Islet precursor cell (in vitro differentiated cells): Measurements from ENCODE around the gene CIRBP.

Source experiments
- DNase-seq: peaks from one replicate; pipeline ENCODE4 v3.0.0-alpha.2; 2018

CIRBP gene

DNA sequence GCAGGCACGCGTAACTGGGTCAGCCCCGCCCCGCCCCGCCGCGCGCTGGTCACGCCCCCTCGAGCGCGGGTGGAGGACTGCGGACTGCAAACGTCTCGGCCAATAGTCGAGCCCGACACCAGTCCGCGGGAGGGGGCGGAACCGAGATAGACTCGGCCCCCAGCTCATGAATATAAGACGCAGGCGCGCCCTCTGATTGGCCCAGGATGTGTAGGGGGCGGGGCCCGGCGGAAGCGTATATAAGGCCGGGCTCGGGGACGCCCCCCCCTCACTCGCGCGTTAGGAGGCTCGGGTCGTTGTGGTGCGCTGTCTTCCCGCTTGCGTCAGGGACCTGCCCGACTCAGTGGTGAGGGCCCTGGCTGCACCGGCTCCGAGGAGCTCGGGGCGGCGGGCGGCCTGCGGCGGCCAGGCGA lies at the start of gene CIRBP:
Gene CIRBP, plus strand, starts transcription at position 268 of the 413 bp plus-strand sequence. CDS start 1,602 bp downstream, outside the sequence.
- DNase-seq = peak; percentile 99

DNA sequence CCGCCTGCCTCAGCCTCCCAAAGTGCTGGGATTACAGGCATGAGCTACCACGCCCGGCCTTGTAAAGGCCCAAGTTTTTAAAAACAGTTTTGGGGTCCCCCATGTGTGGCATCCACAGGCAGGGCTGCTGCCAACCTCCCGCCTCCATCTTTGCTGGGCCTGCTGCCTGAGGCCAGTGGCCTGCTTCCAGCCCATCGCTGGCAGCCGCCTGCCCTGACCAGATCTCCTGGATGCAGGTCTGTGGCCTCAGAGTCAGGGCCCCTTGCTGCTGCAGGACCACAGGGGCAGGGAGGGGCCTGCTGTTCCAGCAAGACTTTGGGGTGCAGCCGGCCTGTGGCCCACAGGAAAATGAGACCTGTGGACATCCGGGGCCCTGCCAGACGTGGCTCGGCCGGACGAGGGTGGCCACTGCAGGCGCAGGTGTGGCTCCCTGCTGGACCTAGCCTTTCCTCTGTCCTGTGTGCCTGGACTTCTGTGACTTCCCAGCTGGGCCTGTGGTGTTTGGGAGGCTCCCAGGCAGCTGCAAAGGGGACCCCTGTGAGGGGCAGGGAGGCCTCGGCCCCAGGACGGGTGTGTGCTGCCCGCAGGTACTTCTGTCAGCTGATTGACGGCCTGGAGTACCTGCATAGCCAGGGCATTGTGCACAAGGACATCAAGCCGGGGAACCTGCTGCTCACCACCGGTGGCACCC lies 49.2 kb upstream of the CIRBP start:
- no peak for DNase-seq

DNA sequence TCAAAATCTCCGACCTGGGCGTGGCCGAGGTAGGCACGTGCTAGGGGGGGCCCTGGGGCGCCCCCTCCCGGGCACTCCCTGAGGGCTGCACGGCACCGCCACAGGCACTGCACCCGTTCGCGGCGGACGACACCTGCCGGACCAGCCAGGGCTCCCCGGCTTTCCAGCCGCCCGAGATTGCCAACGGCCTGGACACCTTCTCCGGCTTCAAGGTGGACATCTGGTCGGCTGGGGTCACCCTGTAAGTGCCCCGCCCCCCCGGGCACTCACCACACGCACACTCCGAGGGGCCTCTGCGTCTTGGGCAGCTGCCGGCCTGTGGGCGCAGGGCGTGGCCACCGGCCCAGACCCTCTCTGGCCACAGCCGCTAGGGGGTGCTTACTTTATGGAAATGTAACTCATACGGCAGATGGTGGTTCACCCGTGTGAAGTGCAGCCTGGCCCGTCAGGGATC lies 48.6 kb upstream of the CIRBP start:
- DNase-seq = no peak

DNA sequence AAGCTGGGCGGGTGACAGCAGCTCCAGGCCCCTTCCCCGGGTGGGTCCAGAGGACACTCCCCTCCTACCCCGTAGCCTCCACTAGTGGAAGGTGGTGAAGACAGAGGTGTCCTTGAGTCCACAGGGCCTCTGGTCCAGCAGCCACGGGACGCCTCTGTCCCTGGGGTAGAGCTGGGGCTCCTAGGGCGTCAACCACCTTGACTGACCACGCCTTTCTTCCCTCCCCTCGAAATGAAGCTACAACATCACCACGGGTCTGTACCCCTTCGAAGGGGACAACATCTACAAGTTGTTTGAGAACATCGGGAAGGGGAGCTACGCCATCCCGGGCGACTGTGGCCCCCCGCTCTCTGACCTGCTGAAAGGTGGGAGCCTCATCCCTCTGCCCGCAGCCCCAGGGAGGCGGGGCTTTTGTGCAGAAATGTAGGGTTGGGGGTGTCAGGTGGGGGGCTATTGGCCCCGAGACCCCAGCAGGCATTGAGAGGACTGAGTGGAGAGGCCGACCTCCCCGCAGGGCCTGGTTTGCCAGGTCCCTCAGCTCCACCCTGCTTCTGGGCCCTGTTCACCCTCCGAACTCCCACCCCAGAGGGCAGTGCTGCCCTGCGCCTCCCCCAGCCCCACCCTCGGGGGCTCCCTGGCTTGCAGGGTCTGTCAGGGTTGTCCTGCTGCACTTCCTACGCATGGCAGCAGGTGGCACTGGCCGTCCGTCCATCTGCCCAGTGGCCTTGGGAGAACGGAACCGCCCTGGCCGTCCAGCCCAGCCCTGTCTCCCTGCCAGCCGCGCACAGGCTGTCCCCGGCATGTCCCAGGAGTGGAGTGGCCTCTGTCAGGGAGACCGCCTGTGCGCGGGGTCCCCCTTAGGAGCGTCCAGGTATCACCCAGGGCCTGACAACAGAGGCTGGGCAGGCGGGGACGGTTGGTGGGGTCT lies 47.9 kb upstream of the CIRBP start:
- DNase-seq = no peak

DNA sequence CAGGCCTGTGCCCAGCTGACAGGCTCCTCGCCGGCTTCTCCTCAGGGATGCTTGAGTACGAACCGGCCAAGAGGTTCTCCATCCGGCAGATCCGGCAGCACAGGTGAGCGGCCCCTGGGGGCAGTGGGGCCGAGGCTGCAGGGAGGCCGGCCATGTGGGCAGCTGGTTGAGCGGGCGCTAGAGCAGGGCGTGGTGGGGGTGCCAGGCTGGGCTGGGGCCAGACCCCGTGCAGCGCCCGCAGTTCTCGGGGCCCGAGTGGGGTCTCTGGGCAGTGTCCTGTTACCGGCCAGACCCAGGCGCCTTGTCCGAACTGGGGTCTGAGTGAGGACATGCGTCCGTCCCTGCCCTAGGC lies 47.3 kb upstream of the CIRBP start:
- no peak for DNase-seq

DNA sequence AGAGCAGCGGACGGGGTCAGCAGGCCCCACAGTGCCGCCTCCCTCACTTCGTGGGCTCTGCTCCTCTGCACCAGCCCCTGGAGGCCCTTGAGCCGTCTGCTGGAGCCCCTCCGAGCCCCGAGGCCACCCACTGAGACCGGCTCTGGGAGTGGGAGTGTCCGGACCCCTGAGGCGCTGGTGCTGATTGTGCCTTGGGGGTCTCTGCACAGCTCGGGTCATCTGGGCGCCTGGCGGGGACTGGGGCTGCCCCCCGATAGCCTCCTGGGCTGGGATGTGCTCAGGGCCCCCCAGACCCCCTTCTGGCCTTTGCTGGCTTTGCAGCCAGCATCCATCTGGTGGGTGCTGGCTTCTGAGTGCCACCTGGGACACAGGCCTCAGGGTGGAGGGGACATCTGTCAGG lies 46.7 kb upstream of the CIRBP start:
- DNase-seq = no peak

DNA sequence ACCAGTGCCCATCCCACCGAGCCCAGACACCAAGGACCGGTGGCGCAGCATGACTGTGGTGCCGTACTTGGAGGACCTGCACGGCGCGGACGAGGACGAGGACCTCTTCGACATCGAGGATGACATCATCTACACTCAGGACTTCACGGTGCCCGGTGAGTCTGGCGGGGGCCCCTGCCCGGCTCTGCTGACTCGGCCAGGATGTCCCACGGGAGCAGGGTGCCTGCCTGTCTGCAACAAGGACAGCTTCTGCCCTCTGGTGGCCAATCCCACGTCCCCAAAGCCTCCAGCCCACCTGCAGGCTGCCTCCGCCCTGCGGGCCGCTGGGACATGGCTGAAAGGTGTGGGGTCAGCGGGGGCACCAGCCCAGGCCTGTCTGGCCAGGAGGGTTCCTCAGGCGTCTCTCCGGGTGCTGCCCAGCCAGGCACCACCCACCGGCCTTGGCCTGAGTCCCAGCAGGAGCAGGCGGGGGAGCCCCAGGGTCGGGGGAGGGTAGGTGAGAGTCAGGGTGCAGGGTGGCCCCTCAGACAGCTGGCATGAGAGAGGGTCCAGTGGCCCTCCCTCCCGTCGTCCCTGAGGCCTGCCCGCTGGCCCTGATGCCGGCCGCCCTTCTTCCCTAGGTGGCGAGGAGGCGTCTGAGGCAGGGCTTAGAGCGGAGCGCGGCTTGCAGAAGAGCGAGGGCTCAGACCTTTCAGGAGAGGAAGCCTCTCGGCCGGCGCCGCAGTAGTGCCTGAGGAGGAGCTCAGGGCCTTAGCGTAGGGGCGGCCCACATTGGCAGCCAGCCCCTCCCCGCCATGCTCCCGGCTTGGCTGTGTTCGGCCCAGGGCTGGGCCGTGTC lies 45.9 kb upstream of the CIRBP start:
- peak; percentile 84 for DNase-seq

DNA sequence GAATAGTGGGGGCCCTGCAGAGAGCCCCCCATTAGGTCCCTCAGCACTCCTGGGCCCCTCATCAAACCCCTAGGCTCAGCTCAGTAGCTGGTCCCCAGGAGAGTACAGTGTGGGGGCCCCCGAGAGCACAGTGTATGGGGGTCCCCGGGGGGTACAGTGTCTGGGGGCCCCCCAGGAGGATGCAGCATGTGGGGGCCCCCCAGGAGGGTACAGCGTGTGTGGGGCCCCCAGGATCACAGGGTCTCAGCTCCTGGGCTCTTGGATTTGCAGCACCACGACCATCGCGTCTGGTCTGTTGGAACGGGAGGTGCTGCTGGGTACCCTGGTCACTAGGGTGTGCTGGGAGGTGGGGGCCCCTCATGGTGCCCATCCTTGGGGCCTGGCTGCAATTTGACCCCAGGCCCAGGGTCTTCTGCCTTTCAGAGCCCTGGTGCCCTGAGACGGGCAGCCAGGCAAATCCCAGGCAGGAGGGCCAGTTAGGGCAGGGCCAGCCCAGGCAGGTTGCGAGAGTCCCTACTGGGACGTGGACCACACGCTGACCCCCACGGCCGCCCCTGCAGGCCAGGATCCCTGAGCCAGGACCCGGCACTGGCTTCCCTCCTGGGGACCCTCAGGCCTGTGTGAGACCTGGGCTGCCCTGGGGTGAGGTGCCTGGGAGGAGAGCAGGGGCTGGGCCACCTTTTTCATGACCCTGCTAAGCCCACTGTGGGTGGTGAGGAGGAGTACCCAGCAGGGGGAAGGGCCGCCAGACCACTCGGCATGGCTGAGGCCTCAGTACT lies 44.9 kb upstream of the CIRBP start:
- DNase-seq = no peak

DNA sequence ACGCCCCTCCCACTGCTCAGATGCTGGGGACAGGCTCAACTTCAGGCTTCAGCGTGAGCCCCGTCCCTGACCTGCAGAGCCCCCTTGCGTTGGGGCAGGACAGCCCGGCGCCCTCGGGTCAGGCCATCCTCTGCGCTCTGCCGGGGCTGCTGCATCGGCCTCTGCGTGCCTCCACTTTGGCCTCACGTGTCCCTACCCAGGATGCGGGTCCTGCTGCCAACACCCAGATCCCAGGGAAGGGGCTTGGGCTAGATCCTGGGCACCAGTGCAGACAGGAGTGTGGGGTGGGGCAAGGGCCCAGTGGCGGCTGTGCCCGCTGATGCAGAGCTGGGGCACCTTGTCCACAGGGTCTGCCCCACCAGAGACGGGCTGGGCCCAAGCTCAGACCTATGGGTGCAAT lies 44.3 kb upstream of the CIRBP start:
- DNase-seq = no peak

DNA sequence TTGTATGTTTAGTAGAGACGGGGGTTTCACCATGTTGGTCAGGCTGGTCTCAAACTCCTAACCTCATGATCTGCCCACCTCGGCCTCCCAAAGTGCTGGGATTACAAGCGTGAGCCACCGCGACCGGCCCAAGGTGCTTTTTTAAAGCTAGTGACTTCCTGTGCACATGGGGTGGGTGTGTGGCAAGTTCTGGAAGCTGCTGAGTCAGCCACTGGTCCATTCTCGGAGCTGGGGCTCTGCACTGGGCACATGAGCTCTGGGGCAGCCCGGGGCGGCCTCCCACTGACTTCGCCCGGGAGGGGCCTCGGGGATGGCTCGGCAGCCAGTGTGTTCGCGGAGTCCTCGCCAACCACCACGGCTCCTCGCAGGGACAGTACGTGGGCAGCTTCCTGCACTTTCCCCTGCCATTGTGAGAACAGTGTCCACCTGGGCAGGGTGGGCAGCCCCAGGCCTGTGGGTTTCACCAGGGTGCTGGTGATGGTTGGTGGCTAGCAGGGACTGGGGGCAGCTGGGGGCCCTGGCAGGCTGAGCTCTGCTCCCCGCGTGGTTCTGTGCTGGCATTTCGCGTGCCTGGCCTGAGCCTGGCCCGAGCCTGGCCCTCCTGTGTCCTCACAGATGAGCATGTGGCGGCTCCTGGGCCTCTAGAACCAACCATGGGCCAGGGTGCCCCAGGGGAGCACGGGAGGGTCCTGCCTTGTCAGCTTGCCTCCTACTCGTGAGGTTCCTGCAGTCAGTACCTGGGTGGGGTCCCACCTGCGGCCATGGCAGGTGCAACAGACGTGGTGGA lies 43.5 kb upstream of the CIRBP start:
- no peak for DNase-seq

DNA sequence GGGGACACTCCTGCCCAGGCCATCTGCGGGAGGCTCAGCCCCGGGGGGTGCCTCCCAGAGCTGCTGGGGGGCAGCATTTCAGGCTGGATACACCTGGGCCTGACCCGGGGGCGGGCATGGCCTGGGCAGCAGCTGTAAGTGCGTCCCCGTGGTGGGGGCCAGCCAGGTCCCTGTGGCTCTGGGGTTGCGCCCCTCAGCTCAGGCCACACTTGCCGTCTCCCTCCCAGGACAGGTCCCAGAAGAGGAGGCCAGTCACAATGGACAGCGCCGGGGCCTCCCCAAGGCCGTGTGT lies 43.0 kb upstream of the CIRBP start:
- no peak for DNase-seq

DNA sequence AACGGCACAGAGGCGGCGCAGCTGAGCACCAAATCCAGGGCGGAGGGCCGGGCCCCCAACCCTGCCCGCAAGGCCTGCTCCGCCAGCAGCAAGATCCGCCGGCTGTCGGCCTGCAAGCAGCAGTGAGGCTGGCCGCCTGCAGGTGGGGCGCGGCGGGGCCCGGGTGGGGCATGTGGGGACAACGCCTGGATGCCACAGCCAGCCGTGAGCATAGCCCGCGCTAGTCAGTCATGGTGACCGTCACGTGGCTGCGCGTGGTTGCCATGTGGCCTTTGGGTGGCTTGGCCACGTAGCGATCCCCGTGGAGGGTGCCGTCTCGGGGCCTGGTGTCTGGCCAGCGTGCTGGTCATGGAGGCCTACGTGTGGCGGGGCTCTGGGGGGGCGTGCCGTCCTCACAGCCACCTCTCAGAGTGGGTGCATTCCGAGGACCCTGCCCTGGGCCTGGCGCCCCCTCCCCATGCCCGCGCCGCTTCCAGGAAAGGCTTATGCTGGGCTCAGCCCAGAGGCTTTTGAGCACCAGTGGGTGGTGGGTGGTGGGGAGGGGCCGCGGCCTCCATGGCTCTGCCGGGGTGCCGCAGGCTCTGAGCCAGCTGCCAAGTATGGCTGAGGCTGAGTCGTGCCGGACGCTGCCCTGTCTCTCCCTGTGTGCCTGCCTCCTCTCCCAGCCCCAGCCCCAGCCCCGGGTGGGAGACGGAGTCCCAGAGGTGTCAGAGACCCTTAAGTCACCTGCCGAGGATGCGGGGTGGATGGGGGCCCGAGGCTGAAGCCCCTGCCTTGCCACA lies 42.4 kb upstream of the CIRBP start:
- DNase-seq = no peak

DNA sequence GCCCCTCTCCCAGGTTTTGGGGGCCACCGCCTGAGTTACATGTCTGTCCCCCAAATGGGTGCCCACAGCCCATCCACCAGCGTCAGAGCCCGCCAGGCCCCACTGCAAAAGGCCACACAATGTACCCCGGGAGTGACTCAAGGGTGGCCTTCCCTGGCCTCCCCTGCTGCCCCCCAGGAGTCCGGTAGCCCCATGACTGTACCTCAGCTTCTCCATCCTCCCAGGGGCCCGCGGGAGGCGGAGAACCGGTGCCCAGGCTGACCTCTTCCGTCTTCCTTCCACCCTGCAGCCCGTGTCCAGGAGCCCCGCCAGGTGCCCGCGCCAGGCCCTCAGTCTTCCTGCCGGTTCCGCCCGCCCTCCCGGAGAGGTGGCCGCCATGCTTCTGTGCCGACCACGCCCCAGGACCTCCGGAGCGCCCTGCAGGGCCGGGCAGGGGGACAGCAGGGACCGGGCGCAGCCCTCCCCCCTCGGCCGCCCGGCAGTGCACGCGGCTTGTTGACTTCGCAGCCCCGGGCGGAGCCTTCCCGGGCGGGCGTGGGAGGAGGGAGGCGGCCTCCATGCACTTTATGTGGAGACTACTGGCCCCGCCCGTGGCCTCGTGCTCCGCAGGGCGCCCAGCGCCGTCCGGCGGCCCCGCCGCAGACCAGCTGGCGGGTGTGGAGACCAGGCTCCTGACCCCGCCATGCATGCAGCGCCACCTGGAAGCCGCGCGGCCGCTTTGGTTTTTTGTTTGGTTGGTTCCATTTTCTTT lies 41.7 kb upstream of the CIRBP start:
- DNase-seq = no peak

DNA sequence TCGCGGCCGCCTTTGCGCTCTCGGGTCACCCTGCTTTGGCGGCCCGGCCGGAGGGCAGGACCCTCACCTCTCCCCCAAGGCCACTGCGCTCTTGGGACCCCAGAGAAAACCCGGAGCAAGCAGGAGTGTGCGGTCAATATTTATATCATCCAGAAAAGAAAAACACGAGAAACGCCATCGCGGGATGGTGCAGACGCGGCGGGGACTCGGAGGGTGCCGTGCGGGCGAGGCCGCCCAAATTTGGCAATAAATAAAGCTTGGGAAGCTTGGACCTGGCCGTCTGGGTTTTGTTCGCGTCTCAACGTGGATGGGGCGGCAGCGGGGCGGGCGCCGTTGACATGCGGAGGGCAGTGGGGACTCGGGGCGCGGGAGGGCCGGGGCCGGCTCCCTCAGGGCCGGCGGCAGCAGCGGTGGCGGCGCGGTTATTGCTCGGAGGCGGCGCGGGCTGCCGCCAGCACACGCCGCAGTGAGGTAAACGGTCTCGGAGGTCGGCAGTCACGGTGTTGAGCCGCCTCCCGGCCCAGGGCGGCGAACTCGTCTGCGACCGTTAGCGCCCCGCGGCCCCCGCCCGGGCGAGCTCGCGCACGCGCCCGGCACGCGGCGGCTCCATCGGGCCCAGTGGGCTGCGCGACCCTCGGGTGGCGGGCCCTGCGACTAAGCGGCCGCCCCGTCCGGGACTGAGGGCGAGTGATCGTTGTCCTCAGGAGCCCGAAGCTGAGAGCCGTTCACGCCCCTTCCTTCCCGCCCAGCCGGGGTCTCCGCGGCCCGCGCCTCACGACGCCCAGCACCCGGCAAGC lies 40.8 kb upstream of the CIRBP start:
- no peak for DNase-seq

DNA sequence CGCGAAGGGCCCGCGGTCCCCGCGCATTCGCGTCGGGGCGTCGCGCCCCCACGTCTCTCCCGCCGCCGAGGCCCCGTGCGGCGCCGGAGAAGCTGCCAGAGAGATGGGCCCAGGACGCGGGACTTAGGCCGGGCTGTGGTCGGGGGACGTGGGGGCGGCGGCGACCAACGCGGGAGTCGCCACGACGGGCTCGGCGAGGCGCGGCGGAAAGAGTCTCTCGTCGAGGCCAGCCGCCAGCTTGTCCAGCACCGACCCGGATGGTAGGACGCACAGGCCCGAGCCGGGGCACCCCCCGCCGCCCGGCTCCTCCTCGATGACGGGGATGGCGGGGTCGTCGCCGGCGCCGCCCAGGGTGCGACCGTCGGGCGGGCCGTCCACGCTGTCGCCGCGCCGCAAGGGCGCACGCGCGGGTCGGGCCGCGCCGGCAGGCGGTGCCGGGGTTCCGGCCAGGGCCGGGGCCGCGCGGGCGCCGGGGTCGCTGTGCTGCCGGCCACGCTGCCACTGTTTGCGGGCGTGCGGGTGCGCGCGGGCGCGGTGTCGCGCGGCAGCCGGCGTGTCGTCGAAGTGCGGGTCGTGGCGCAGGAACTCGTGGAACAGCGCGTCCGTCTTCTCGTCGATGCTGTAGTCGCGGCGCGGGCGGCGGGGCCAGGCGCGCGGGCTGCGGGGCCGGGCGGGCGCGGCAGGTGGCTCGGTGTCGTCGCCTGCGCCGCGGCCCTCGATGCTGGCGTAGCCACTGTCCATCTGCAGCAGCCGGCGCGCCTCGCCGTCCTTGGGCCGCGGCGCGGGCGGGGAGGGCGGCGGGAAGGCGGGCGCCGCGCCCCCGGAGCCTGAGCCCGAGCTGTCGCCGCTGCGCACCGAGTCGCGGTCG lies 39.8 kb upstream of the CIRBP start:
- no peak for DNase-seq

DNA sequence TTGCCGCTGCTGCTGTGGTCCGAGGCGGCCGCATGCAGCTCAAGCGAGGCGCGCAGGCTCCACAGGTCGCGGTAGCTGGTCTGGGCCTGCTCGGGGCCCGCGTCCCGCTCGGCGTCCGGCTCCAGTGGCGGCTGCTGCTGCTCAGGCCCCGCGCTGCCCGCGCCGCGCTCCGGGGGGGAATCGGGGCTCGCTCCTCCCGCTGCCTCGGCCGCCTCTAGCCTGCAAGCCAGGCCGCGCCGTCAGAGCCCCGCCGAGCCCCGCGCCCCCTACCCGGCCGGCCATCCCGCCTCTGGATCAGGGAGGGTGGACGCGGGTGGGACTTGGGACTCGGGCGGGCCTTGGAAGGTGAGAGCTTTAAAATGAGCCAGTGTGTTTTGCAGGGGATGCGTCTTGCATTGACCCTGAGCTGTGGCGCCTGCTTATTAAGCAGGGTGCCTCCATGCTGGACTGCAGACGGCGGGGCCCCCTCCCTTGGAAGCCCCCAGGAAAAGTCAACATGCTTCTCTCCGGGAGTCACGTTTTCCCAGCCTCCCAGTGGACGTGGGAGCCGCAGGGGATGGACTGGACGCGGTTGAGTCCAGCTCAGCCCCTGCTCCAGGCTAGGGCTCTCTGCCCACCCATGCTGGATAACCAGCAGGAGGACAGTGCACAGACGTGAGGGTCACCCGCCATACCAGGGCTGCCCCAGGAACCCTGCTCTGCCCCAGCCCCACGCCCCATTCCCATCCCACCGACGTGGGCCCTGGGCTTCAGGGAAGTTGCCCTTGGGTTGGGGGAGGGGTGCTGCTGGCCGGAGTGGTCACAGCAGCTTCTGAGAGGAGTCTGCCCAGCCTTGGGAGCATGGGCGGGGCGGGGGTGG lies 39.0 kb upstream of the CIRBP start:
- no peak for DNase-seq

DNA sequence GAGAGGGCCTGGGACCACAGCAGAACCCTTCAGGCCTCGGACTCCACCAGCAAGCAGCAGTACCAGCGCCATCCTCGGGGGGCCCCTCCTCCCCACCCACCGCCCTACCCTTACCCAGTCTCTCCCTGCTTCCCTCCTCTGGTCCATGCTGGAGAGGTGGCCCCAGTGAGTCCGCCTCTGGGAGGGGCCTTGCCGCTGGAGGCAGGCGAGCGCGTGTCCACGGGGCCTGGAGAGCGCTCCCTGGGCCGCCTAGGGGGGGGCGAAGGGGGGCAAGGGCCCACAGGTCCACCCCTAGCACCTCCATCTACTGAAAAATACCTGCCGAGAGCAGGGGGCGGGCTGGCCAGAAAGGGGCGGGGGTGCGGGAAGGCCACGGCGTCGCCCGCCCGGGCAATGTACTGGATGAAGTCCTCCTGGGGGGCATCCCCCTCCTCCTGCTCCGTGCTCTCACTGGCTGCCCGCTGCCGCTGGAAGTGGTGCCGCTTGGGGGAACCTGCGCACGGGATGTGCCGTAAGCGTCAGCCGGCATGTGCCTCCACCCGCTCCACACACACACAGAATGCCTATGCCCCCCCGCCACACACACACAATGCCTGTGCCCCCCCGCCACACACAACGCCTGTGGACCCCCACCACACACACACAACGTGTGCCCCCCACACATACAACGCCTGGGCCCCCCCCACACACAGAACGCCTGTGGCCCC lies 38.2 kb upstream of the CIRBP start:
- no peak for DNase-seq
